ENCODE data around the gene MMP21. TPM values are rescaled to one million over a fixed set of nuclear protein-coding genes. Genes with fewer than 3 reads are reported as not detected.

The MMP21 gene
- total RNA-seq (2022; extraction: Qiagen RNA extraction): not detected in 5 replicates

GRCh38 chr10:125775491-125776106 lies at the start of gene MMP21:
Gene MMP21 (minus strand): TSS chr10:125775821. CDS start chr10:125775821, 0 bp downstream.

GRCh38 chr10:125822878-125823662 lies 47.4 kb upstream of the MMP21 start, which contains the start of the genes BCCIP and UROS:
Gene BCCIP (plus strand): TSS chr10:125823546. CDS start chr10:125823558, 12 bp downstream.
Gene UROS (minus strand): TSS chr10:125823258. CDS start chr10:125816499, 6,759 bp downstream.

DNA sequence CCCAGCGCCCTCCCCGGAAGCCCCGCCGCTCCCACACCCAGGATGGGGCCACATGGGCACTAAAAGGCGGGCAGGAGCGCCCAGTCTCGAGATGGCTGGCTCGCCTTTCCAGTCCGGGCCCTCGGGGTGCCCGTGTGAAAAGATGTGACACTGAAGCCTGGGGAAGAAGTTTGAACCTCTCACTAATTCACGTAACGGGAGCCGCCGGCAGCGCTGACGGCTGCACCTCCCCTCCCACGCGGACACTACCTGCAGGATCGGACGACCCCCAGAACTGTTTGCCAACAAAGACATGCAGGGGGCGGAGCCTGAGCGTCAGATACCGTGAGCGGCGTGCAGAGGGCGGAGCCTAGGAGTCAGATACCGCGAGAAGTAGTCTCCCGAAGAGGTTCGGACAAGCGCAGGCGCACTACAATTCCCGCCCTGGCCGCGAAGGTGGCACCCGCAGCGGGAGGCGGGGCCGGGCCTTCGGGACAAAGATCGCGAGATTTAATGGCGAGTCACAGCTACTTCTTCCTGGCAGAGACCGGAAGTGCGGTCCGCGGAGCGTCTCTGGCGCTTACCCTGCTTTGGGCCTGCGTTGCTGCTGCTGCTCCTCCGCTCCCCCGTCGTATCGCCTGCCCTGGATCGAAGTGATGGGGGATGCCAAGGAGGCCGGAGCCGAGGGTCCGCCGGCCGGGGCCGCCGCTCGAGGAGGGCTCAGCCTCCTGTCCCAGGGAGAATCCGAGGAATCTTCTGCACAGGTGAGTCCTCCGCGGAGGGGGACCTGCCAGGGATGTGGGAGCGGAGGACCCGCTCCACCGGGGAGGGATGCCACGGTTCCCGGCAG lies 56.2 kb downstream of the MMP21 start, which contains the start of gene EDRF1:
EDRF1 (plus strand) TSS at position 537 of the 829 bp plus-strand sequence; CDS start at position 636, 99 bp downstream.

Other genes with a start within 250 kb of the MMP21 start
- gene TEX36, start 92.7 kb downstream of the MMP21 start, total RNA-seq (2022; extraction: Qiagen RNA extraction): not detected in 5 replicates
- gene EDRF1, start 56.1 kb downstream of the MMP21 start, total RNA-seq (2022; extraction: Qiagen RNA extraction): 10.2 to 17.6 TPM (median 16.2 TPM) in 5 replicates
- 55.1 to 58.5 TPM (median 57.8 TPM) in 5 replicates for gene UROS, start 47.4 kb upstream of the MMP21 start, total RNA-seq (2022; extraction: Qiagen RNA extraction)
- 96.4 to 134 TPM (median 110 TPM) in 5 replicates for gene BCCIP, start 47.7 kb upstream of the MMP21 start, total RNA-seq (2022; extraction: Qiagen RNA extraction)
- 25.8 to 34.8 TPM (median 31.9 TPM) in 5 replicates for gene DHX32, start 105.5 kb upstream of the MMP21 start, total RNA-seq (2022; extraction: Qiagen RNA extraction)
- 1.9 to 3.2 TPM (median 2.4 TPM) in 5 replicates for gene FANK1, start 120.7 kb upstream of the MMP21 start, total RNA-seq (2022; extraction: Qiagen RNA extraction)